Nephron (organoid): ENCODE data around the gene VIPR1.

Experiments
- H3K27ac Mint-ChIP-seq, 3 experiments: 2 replicates each; pipeline ENCODE4 v1.8.0; 2020; ENCODE audit warnings: mixed read lengths in 3 of 3, mild to moderate bottlenecking in 2 of 3, moderate library complexity in 1 of 3
- H3K27me3 Mint-ChIP-seq: 2 replicates; pipeline ENCODE4 v1.8.0; 2021; ENCODE audit warnings: low read depth, mild to moderate bottlenecking, moderate library complexity, mixed read lengths
- H3K36me3 Mint-ChIP-seq: 2 replicates; pipeline ENCODE4 v1.8.0; 2020; ENCODE audit warnings: low read depth, mixed read lengths
- H3K4me1 Mint-ChIP-seq: 2 replicates; pipeline ENCODE4 v1.8.0; 2020; ENCODE audit warnings: mixed read lengths
- H3K4me3 Mint-ChIP-seq, 3 experiments: 2 replicates each; pipeline ENCODE4 v1.8.0; 2020; ENCODE audit warnings: mild to moderate bottlenecking in 3 of 3, mixed read lengths in 3 of 3, moderate library complexity in 2 of 3
- H3K9me3 Mint-ChIP-seq: 2 replicates; pipeline ENCODE4 v1.8.0; 2020; ENCODE audit warnings: mixed read lengths
- CTCF ChIP-seq, 3 experiments: fragments of 200-600 bp; sonication (generic); IDR thresholded peaks; one replicate each; pipeline ENCODE4 v1.5.0; 2021; ENCODE audit warnings: antibody characterized with exemption in 3 of 3; ENCODE audit not compliant: unreplicated experiment in 3 of 3

The VIPR1 gene

GRCh38 chr3:42508562-42508961, 6.1 kb downstream of the VIPR1 start:
- no peaks in the 10 kb centered on the region for H3K9me3 Mint-ChIP-seq
- H3K4me1 Mint-ChIP-seq, result no peaks in the 10 kb centered on the region
- TF ChIP-seq CTCF (IDR thresholded peaks at IDR 0.05; ENCODE audit: unreplicated experiment in 3 of 3), result no peak
- peaks cover 30% of the 10 kb centered on the region for H3K27me3 Mint-ChIP-seq
- no peak overlapping the region for H3K27ac Mint-ChIP-seq
- no peak overlapping the region for H3K4me3 Mint-ChIP-seq
- H3K36me3 Mint-ChIP-seq, result no peaks in the 10 kb centered on the region

- TF ChIP-seq CTCF (IDR thresholded peaks at IDR 0.05; ENCODE audit: unreplicated experiment in 3 of 3), result no peak
- no peak overlapping the region for H3K4me3 Mint-ChIP-seq
- H3K27ac Mint-ChIP-seq, result no peak overlapping the region
- peaks cover 25% of the 10 kb centered on the region for H3K27me3 Mint-ChIP-seq
- no peaks in the 10 kb centered on the region for H3K36me3 Mint-ChIP-seq
- no peaks in the 10 kb centered on the region for H3K4me1 Mint-ChIP-seq
- no peaks in the 10 kb centered on the region for H3K9me3 Mint-ChIP-seq
Observed at GRCh38 chr3:42509111-42509510, 6.7 kb downstream of the VIPR1 start.

- no peak for TF ChIP-seq CTCF (IDR thresholded peaks at IDR 0.05; ENCODE audit: unreplicated experiment in 3 of 3)
Observed at GRCh38 chr3:42510325-42510724, 7.9 kb downstream of the VIPR1 start.

GRCh38 chr3:42511201-42511600, 8.8 kb downstream of the VIPR1 start:
- Mint-ChIP-seq H3K27me3 (peaks cover 21% of the 10 kb centered on the region), H3K27ac (no peak overlapping the region), H3K36me3 (no peaks in the 10 kb centered on the region), H3K9me3 (no peaks in the 10 kb centered on the region), H3K4me1 (no peaks in the 10 kb centered on the region), H3K4me3 (no peak overlapping the region)
- TF ChIP-seq CTCF (IDR thresholded peaks at IDR 0.05; ENCODE audit: unreplicated experiment in 3 of 3), result no peak

More at GRCh38 chr3:42510325-42510724, 7.9 kb downstream of the VIPR1 start:
- Mint-ChIP-seq H3K9me3 (no peaks in the 10 kb centered on the region), H3K27me3 (peaks cover 21% of the 10 kb centered on the region), H3K4me1 (no peaks in the 10 kb centered on the region), H3K36me3 (no peaks in the 10 kb centered on the region), H3K27ac (no peak overlapping the region), H3K4me3 (no peak overlapping the region)

- no peak overlapping the region for H3K4me3 Mint-ChIP-seq
Observed at GRCh38 chr3:42511736-42512135, 9.3 kb downstream of the VIPR1 start.

More at GRCh38 chr3:42511736-42512135, 9.3 kb downstream of the VIPR1 start:
- H3K27me3 Mint-ChIP-seq, result peaks cover 20% of the 10 kb centered on the region
- no peaks in the 10 kb centered on the region for H3K9me3 Mint-ChIP-seq
- H3K36me3 Mint-ChIP-seq, result no peaks in the 10 kb centered on the region
- no peak for TF ChIP-seq CTCF (IDR thresholded peaks at IDR 0.05; ENCODE audit: unreplicated experiment in 3 of 3)
- H3K27ac Mint-ChIP-seq, result no peak overlapping the region
- H3K4me1 Mint-ChIP-seq, result no peaks in the 10 kb centered on the region
